ENCODE measurements around the gene CP.
A peak's percentile ranks its signal among the peaks of the same experiment; 100 is the strongest.

Gene CP

DNA sequence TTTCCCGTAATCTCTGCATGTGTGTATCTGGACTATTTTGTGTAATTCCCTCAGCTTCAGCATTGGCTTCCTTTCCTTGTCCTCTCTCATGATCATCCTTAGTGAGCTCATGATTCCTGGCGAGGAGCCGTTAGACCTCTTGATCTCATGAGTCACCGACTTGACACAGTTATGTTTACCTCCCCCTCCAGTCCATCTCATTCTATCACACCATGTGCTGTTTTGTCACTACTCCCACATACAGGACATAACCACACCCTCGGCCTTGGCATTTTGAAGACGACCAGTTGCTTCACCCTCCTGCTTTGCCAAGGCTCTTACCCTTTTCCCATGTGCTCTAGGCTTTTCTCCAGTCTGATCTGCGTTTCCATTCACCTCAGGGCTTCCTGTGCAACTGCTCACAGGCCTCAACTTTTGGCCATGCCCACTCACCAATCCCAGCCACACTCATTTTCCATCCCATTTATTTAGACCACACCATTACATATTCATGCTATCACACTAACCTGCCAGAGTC is 41.5 kb downstream of the CP start:
- DNase-seq: no peak

DNA sequence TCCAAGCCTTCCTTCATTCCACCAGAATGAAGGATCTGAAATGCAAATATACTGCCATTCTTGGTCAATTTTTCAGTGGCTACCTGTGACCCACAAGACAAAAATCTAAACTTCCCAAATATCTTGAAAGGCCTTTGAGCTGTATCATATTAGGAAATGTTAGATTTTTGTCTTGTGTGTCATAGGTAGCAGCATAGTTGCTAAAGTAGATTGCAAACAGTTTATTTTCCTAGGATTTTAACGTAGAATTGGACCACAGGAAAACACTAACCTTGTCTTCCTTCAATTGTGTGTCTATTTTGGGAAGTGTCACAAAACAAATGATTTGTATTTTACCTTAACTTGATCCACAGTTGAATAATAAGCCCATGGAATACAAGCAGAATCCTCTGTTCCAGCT is 42.4 kb downstream of the CP start:
- DNase-seq: no peak

DNA sequence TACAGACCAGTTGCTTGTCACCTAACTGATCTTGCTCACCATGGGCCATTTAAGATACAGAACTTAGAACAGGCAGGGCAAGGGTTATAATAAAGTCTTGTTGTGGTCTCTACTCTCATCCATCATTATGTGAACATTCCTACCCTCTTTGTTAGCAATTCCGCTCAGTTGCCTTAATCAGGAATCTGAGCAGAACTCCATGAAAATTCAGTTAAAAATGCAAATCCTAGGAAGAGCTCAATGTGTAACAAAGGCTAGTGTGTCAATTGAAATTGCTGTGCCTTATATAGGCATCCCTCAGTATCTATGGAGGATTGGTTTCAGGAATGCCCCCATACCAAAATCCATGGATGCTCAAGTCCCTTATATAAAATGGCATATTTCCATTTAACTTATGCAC is 44.5 kb downstream of the CP start:
- DNase-seq: no peak

DNA sequence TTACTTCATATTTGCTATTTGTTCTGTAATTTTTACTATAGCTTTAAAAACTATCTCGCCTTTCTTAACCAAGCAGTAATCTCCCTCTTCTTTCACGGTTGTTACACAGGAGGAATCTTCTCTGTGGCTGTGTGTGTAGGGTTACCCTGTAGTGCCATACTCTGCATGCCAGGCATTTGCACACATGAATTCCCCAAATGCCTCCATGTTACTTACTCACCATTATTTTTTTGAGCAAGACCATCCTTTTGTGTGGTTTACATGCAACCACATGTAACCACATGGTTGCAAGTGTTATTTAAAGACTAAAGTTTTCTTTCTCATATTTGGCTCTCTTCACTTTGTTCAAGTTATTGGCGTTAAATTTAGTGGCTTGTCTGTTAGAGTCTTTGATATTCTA is 46.7 kb downstream of the CP start:
- DNase-seq: peak; percentile 7

DNA sequence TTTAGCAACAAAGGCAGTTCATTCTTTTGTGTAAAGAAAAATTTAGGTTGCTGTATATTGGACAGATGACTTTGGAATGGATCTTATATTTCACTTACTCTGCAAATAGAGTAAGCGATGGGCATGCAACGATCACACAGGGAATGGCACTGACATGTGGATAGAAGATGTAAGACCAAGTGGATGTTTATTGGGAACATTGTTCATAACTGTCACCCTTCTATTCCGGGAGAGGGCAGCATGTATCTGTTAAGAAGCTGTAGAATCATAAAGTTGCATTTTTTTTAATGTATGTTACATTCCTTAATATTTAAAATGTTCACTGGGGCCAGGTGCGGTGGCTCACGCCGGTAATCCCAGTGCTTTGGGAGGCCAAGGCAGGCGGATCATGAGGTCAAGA is 51.0 kb downstream of the CP start:
- DNase-seq: no peak

DNA sequence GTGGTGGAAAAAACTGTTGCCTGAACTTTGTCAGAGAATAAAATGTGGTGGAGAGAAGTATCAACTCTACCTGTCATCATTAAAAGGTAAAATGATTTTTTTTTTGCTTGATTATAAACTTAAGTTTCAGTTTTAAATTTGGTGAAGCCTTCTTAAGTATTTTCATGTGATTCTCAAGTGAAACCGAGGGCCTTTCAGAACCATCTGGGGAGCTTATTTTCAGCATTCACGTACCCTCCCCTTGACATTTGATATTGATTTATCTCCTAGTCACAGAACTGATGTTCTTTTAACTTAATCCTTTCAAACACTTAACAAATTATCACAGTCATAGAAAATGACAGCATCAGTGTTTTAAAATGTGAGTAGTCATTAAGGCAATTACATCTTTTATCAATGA is 53.7 kb downstream of the CP start:
- no peak for DNase-seq

DNA sequence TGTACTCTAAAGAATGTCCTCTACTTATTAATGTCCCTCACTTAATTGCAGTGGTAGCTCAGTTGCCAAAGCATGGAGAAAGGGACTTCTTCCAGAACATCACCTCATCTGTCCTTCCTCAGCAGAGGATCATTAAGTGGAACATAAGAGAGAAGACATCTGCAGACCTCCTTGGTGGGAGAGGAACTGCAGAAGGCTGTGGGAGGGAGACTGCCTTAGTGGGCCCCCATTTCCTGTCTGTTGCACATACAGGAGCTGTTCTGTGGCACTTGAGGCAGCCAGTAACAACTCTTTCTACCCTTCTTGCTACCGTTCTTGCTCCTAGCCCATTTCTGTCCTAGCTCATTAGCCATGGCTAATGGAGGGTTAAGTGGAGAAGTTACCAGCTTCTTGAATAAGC is 58.6 kb downstream of the CP start:
- DNase-seq: no peak

DNA sequence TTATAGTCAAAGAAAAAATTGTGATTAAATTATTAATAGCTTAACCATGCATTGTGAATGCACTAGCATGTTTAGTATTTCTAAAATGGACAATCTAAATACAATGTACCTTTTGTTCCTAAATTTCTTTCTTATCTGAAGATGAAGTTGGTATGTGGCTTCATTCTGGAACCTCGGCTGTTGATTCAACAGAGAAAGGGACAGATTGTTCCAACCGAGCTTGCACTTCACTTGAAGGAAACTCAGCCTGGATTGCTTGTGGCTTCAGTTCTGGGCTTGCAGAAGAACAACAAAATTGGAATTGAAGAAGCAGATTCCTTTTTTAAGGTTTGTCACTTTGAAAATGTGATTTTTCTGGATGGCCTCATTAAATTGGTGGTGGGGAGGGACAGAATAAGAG is 59.6 kb downstream of the CP start:
- no peak for DNase-seq

DNA sequence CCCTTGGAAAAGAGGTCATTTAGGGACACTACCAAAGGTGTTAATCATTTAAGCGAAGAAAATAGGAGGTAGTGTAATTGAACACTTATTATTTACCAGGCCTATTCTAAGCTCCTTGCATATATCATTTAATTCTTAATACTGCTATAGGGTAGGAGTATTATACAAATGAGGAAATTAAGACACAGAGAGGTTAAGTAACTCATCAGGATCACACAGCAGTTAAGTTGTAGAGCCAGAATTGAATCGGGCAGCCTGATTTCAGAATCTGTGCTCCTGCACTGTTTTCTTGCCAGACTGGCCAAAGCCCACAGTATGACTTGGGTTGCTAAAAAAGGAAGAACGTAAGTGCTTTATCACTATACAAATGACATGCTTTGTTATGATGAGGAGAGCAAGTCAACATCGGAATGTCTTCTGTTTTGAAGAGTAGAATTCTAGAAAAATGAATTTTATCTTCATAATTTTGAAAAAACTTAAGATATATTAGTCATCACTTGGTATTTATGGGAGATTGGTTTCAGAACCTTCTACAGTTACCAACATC is 60.8 kb downstream of the CP start:
- no peak for DNase-seq

DNA sequence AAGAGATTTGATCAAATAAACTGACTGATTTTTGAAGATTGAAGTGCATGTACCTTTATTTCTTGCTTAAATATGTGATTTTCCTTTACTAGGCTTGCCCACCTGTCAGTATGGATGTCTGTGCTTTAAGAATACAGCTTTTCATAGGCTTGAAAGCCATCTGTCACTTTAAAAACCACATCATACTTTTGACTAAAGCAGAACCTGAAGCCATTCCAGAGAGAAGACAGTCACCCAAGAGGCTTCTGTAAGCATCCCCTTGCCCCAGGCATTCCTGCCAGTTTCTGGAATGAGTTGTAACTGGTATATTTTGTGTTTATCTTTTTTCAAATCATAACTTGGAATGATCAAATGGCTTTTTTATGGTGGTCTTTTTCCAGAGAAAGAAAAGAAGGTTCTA is 68.2 kb downstream of the CP start:
- no peak for DNase-seq

DNA sequence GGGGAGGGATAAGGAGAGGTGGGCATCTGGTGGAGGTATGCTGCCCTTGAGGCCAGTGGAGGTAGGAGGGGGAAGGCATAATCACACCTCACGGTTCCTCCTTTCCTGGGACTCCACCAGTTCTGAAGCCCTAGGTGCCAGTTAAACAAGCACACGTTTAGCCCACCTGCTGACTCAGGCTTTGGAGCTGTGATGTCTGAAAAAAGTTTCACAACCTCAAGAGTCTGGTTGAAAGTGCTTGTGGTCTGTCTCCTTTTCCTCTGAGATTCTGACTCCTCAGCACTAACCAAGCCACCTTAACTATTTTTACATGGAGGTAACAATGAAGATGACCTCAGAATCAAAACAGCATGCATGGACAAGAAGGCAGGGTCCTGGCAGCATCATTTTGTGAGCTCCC is 69.2 kb downstream of the CP start:
- DNase-seq: no peak

DNA sequence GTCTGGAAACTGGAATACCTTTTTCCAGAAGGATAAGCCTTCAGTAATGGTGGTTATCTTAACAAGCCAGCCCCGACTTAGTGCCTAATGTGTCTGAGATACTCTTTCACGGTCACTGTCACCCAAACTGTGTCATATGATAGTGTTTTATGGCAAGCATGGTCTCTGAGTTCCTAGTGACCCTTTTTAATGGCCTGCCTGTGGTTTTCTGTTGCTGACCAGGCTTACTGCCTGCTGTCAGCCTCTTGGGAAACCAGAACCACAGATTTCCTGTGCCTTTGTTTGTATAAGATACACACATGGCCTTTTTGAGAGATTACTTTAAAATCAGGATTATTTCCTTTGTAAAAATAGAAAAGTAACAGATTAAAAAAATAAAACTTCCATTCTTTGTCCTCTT is 69.8 kb downstream of the CP start:
- DNase-seq: no peak

DNA sequence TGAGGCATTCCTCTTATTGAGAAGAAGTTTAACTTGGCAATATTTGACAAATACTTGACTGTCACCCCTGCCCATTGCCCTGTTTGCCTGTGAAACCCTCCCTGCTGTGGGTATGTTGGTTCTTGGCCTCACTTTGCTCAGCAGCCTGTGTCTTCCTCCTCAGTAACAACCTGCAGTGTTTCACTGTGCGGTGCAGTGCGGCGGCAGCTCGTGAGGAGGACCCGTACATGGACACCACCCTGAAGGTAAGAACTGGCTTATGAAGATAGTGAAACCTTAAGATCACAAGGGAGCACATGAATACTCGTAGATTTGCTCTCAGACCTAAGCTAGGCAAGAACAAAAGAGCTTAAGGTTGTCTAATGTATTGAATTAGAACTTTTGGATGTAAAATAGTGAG is 71.2 kb downstream of the CP start:
- no peak for DNase-seq

DNA sequence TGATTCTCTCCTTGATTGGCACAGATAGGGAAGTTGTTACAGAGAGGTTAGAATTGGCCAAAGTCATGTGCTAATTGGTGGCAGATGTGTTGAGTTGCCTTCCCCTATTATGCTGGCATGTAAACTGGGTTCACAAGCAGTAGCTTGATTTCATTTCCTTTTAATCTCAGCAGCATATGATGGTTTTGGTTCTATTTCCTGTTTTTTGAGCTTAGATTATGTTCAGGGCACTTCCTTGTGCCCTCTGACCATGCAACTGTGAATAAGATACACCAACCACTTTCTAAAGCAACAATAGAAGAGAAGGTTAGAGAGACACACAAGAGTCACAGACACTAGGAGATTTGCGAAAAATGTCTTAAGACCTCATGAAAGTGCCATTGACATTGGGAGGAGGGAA is 75.7 kb downstream of the CP start:
- DNase-seq: peak; percentile 29

DNA sequence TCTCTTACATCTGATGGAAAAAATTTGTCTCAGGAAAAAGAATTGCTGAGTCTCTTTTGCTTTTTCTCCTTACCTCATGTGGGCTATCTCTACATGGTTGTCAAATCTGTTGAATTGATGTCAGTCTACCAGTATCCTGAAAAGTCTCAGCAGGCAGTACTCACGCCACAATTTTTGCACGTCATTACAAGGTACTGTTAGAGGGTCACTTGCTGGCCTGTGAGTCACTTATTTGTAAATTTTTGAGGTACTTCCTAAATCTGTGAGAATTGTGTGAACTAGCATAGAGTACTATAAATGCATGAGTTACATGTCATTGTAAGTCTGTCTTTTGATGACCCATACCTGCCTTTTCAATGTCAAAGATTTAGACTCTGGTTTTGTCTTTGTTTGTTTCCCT is 76.3 kb downstream of the CP start:
- no peak for DNase-seq

DNA sequence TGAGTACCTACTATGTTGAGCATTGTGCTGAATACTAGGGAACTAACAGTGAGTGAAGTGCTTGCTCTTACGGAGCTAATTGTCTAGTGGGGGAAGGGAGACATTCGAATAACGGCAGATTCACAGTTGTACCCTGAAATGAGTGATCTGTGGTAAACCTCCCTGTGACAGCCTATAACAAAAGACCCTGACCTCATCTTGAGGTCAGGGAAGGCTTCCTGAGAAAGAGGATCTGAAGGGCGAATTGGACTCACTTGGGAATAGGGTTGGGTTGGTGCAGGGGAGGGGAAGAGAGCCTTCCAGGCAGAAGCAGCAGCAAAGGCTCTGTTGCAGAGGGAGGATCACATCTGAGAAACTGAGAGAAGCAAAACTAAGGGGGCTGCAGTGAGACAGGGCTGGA is 78.9 kb downstream of the CP start:
- no peak for DNase-seq

DNA sequence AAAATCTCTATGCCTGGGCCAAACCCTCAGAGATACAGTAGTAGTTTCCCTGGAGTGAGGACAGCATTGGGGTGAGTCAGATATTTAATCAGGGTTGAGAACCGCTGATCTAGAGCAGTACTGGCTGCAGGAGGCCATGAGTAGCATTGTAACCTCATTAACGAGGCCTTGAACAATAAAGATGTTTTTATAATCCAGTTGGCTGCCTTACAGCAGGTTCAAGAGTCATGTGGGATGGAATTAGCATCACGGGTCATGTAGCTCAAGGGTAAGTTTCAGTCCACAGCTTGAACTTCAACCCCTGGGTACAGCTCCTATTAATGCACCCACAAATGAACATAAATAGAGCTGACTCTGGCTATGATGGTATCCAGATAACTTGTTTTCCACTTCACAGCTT is 87.1 kb downstream of the CP start:
- DNase-seq: no peak

DNA sequence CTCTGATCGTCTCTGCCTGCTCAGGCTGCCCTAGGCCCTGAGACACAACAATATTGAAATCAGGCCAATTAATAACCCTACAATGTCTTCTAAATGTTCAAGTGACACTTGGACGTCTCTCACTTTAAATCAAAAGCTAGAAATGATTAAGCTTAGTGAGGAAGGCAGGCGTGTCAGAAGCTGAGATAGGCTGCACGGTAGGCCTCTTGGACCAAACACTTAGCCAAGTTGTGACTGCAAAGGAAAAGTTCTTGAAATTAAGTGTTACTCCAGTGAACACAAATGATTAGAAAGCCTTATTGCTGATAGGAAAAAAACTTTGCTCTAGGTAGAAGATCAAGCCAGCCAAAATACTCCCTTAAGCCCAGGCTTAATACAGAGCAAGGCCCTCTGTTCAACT is 90.0 kb downstream of the CP start:
- DNase-seq: no peak

DNA sequence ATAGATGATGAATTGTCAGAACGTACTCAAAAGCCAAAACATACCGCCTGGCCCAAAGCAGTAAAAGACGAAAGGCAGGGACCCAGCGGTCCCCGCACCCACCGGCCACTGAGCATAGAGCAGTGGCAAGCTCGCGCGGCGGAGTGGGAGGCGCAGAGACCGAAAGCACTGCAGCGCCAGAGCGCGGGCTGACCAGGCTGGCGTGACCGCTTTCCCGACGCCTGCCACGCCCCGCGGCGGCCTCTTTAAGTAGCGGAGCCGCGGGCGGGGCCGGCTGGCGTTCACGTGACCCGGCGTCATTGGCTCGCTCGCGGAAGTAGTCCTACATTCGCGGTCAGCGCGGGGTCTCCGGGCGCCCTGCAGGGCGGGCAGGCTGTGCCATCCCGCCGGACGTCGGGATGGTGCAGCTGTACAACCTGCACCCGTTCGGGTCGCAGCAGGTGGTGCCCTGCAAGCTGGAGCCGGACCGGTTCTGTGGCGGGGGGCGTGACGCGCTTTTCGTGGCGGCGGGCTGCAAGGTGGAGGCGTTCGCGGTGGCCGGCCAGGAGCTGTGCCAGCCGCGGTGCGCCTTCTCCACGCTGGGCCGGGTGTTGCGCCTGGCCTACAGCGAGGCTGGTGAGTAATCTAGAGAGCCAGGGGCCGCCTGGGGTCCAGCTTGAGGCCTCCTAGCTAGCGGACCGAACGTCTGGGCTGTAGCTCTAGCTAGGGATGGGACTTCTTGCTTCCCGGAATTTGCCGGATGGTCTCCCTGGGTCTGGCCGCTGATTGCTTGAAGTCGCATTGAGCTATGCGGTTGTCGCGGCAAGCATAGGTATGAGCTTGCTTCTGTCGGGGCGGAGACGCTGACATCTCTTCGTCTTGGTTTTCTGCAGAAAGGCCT is 92.1 kb downstream of the CP start, which contains the start of gene HPS3:
HPS3 (plus strand) TSS at position 313 of the 880 bp plus-strand sequence; CDS start at position 399, 86 bp downstream.
- DNase-seq: peak; percentile 82

DNA sequence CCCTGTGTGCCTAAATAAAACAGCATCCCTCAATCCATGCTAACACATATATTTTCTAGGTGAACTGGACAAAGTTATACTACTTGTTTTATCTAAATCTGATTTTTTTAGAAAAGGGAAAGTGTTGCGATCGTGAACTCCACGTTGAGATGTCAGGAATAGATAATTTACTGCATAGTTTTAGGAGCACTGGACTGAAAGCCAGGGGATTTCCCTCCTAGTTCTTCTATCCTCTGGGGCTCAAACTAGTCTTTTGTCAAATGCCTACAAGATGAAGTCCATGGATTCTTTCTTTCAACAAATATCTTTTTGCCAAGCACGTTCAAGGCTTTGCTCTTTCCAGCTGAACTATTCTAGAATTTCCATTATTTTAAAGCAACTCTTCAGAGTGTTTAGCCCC is 92.8 kb downstream of the CP start:
- no peak for DNase-seq

DNA sequence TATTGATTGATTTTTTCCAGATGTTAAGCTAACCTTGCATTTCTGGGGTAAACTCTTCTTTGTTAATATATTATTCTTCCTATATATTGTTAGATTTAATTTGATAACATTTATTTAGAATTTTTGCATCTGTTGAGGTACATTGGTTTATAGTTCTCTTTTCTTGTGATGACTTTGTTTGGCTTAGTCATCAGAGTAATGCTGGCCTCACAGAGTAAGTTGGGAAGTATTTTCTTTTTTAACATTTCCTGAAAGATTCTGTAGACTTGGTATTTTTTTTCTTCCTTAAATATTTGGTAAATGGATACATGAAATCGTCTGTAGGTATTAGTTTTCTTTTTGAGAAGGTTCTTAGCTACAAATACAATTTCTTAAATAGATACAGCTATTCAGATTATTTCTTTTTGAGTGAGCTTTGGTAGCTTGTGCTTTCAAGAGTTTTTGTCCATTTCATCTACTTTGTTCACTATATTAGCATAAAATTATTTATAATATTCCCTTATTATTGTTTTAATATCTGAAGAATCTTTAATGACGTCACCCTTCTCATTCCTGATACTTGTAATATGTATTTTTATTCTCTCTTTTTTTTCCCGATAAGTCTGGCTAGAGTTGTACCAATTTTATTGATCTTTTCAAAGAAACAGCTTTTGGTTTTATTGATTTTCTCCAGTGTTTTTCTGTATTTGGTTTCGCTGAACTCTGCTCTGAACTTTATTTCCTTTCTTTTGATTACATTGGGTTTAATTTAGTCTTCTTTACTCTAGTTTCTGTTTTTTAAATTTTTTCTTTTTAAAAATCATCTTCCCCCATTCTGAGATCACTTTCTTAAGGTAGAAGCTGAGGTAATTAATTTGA is 98.7 kb downstream of the CP start:
- no peak for DNase-seq

All from CD4-positive, alpha-beta T cell treated with Interleukin-21 for 1 hour (primary cell).